ENCODE data around the gene PHETA1.
A peak's percentile ranks its signal among the peaks of the same experiment; 100 is the strongest.

Gene PHETA1

DNA sequence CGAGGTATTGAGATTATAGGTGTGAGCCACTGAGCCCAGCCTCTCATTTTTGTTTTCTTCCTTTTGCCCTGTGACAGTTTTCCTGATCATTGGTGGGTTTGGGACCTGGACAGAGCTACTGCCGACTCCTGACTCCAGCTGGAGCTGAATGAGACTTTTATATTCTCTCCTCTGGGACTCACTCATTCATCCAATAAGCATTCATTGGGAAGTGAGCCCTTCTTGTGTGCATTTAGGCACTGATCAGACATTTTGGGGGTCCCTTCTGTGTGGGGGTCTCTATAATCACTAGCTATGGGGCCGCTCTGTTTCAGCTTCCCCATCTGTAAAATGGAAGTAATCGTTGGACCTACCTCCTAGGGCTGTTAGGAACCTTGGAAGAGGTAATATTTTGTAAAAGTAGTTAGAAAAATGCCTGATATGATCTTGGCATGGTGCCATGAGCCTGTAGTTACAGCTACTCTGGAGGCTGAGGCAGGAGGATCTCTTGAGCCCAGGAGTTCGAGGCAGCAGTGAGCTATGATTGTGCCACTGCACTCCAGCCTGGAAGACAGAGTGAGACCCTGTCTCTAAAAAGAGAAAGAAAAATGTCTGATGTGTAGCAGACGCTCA lies 44.0 kb upstream of the PHETA1 start:
- Histone ChIP-seq H3K4me3 (ENCODE audit: control insufficient read depth in 1 of 7, extremely low read depth in 1 of 7, insufficient read depth in 4 of 7, low read depth in 2 of 7, low read length in 6 of 7) (no peak overlapping the region), H3K27ac (ENCODE audit: insufficient read depth in 1 of 2, low read depth in 1 of 2, low read length in 2 of 2, poor library complexity in 1 of 2, severe bottlenecking in 2 of 2) (peak overlapping the region in 1 of 2 experiments; percentile 79), H3K9me3 (ENCODE audit: control extremely low read depth in 1 of 5, control insufficient read depth in 4 of 5, insufficient read depth in 2 of 5, low read depth in 1 of 5, low read length in 4 of 5) (no peaks in the 10 kb centered on the region), H3K36me3 (ENCODE audit: control insufficient read depth in 4 of 4, insufficient read depth in 4 of 4, low read length in 3 of 4) (peaks cover 0 to 33% (median 8%) of the 10 kb centered on the region in 4 experiments), H3K4me1 (ENCODE audit: control extremely low read depth in 1 of 4, control insufficient read depth in 4 of 4, insufficient read depth in 4 of 4, low read length in 3 of 4) (peaks cover 13 to 74% (median 64%) of the 10 kb centered on the region in 4 experiments), H3K27me3 (replicated peaks in 2 of 5; ENCODE audit: control insufficient read depth in 4 of 5, insufficient read depth in 5 of 5, low read length in 4 of 5) (no peaks in the 10 kb centered on the region)
- POLR2A ChIA-PET = interaction anchor here (0.9 to 2.0 kb wide), 4 partner anchors 21 to 39 kb away, joined by 3 to 6 read pairs (median 4); no protein-coding TSS in a partner anchor
- peak in 1 of 3 donors; percentile 36 for DNase-seq
- CTCF ChIA-PET = interaction anchor here (1.4 to 27.3 kb wide), 7 partner anchors 10 to 43 kb away, joined by 3 to 820 read pairs (median 9); no protein-coding TSS in a partner anchor
- 79% methylated on average over 6 of the region's 6 CpGs for WGBS (ENCODE audit: insufficient coverage)

GRCh38 chr12:111412007-111412829 lies 43.3 kb upstream of the PHETA1 start:
- CTCF ChIA-PET = interaction anchor here (1.2 to 27.3 kb wide), 8 partner anchors 9 to 43 kb away, joined by 3 to 820 read pairs (median 8); no protein-coding TSS in a partner anchor
- Histone ChIP-seq H3K36me3 (ENCODE audit: control insufficient read depth in 4 of 4, insufficient read depth in 4 of 4, low read length in 3 of 4) (peaks cover 0 to 32% (median 4%) of the 10 kb centered on the region in 4 experiments), H3K27me3 (replicated peaks in 2 of 5; ENCODE audit: control insufficient read depth in 4 of 5, insufficient read depth in 5 of 5, low read length in 4 of 5) (no peaks in the 10 kb centered on the region), H3K4me3 (ENCODE audit: control insufficient read depth in 1 of 7, extremely low read depth in 1 of 7, insufficient read depth in 4 of 7, low read depth in 2 of 7, low read length in 6 of 7) (peak overlapping the region in 3 of 7 experiments; percentile 9 to 31 (median 20)), H3K4me1 (ENCODE audit: control extremely low read depth in 1 of 4, control insufficient read depth in 4 of 4, insufficient read depth in 4 of 4, low read length in 3 of 4) (peaks cover 17 to 81% (median 71%) of the 10 kb centered on the region in 4 experiments), H3K27ac (ENCODE audit: insufficient read depth in 1 of 2, low read depth in 1 of 2, low read length in 2 of 2, poor library complexity in 1 of 2, severe bottlenecking in 2 of 2) (peak overlapping the region; percentile 25 to 79), H3K9me3 (ENCODE audit: control extremely low read depth in 1 of 5, control insufficient read depth in 4 of 5, insufficient read depth in 2 of 5, low read depth in 1 of 5, low read length in 4 of 5) (no peaks in the 10 kb centered on the region)
- POLR2A ChIA-PET = interaction anchor here (0.7 to 2.0 kb wide), 4 partner anchors 26 to 221 kb away, joined by 3 to 6 read pairs (median 4); no protein-coding TSS in a partner anchor
- WGBS (ENCODE audit: insufficient coverage) = 29% methylated on average over 14 of the region's 15 CpGs
- DNase-seq = peak in 2 of 3 donors; percentile 48 to 62

GRCh38 chr12:111411185-111411764 lies 42.4 kb upstream of the PHETA1 start:
- ChIA-PET POLR2A (interaction anchor here (0.7 to 2.0 kb wide), 5 partner anchors 27 to 222 kb away, joined by 3 to 6 read pairs (median 4); no protein-coding TSS in a partner anchor), CTCF (interaction anchor here (1.2 to 27.3 kb wide), 6 partner anchors 8 to 42 kb away, joined by 3 to 820 read pairs (median 20); no protein-coding TSS in a partner anchor)
- Histone ChIP-seq H3K4me1 (ENCODE audit: control extremely low read depth in 1 of 4, control insufficient read depth in 4 of 4, insufficient read depth in 4 of 4, low read length in 3 of 4) (peaks cover 17 to 89% (median 81%) of the 10 kb centered on the region in 4 experiments), H3K27me3 (replicated peaks in 2 of 5; ENCODE audit: control insufficient read depth in 4 of 5, insufficient read depth in 5 of 5, low read length in 4 of 5) (no peaks in the 10 kb centered on the region), H3K9me3 (ENCODE audit: control extremely low read depth in 1 of 5, control insufficient read depth in 4 of 5, insufficient read depth in 2 of 5, low read depth in 1 of 5, low read length in 4 of 5) (no peaks in the 10 kb centered on the region), H3K27ac (ENCODE audit: insufficient read depth in 1 of 2, low read depth in 1 of 2, low read length in 2 of 2, poor library complexity in 1 of 2, severe bottlenecking in 2 of 2) (peak overlapping the region in 1 of 2 experiments; percentile 79), H3K4me3 (ENCODE audit: control insufficient read depth in 1 of 7, extremely low read depth in 1 of 7, insufficient read depth in 4 of 7, low read depth in 2 of 7, low read length in 6 of 7) (peak overlapping the region in 1 of 7 experiments; percentile 31), H3K36me3 (ENCODE audit: control insufficient read depth in 4 of 4, insufficient read depth in 4 of 4, low read length in 3 of 4) (peaks cover 0 to 25% (median 3%) of the 10 kb centered on the region in 4 experiments)
- no peak for DNase-seq
- WGBS (ENCODE audit: insufficient coverage) = 78% methylated on average over 6 of the region's 8 CpGs

- Histone ChIP-seq H3K27me3 (replicated peaks in 2 of 5; ENCODE audit: control insufficient read depth in 4 of 5, insufficient read depth in 5 of 5, low read length in 4 of 5) (no peaks in the 10 kb centered on the region), H3K27ac (ENCODE audit: insufficient read depth in 1 of 2, low read depth in 1 of 2, low read length in 2 of 2, poor library complexity in 1 of 2, severe bottlenecking in 2 of 2) (peak overlapping the region; percentile 25 to 79), H3K36me3 (ENCODE audit: control insufficient read depth in 4 of 4, insufficient read depth in 4 of 4, low read length in 3 of 4) (peaks cover 0 to 22% (median 3%) of the 10 kb centered on the region in 4 experiments), H3K9me3 (ENCODE audit: control extremely low read depth in 1 of 5, control insufficient read depth in 4 of 5, insufficient read depth in 2 of 5, low read depth in 1 of 5, low read length in 4 of 5) (no peaks in the 10 kb centered on the region), H3K4me1 (ENCODE audit: control extremely low read depth in 1 of 4, control insufficient read depth in 4 of 4, insufficient read depth in 4 of 4, low read length in 3 of 4) (peaks cover 17 to 91% (median 82%) of the 10 kb centered on the region in 4 experiments), H3K4me3 (ENCODE audit: control insufficient read depth in 1 of 7, extremely low read depth in 1 of 7, insufficient read depth in 4 of 7, low read depth in 2 of 7, low read length in 6 of 7) (peak overlapping the region in 3 of 7 experiments; percentile 51 to 98 (median 56))
- no peak for DNase-seq
- ChIA-PET CTCF (interaction anchor here (1.3 to 27.3 kb wide), 4 partner anchors 13 to 37 kb away, joined by 5 to 820 read pairs (median 112); no protein-coding TSS in a partner anchor), POLR2A (interaction anchor here (0.8 to 2.0 kb wide), 9 partner anchors 14 to 46 kb away, joined by 3 to 8 read pairs (median 4); no protein-coding TSS in a partner anchor)
- WGBS (ENCODE audit: insufficient coverage) = 58% methylated on average over 11 of the region's 12 CpGs
Measured at GRCh38 chr12:111410431-111411184, 41.7 kb upstream of the PHETA1 start.

- peaks cover 17 to 90% (median 83%) of the 10 kb centered on the region in 4 experiments for H3K4me1 ChIP-seq (ENCODE audit: control extremely low read depth in 1 of 4, control insufficient read depth in 4 of 4, insufficient read depth in 4 of 4, low read length in 3 of 4)
- H3K4me3 ChIP-seq (ENCODE audit: control insufficient read depth in 1 of 7, extremely low read depth in 1 of 7, insufficient read depth in 4 of 7, low read depth in 2 of 7, low read length in 6 of 7) = peak overlapping the region in 6 of 7 experiments; percentile 19 to 98 (median 42)
- H3K36me3 ChIP-seq (ENCODE audit: control insufficient read depth in 4 of 4, insufficient read depth in 4 of 4, low read length in 3 of 4) = peaks cover 0 to 18% (median 3%) of the 10 kb centered on the region in 4 experiments
- H3K9me3 ChIP-seq (ENCODE audit: control extremely low read depth in 1 of 5, control insufficient read depth in 4 of 5, insufficient read depth in 2 of 5, low read depth in 1 of 5, low read length in 4 of 5) = no peaks in the 10 kb centered on the region
- peak overlapping the region in 1 of 2 experiments; percentile 79 for H3K27ac ChIP-seq (ENCODE audit: insufficient read depth in 1 of 2, low read depth in 1 of 2, low read length in 2 of 2, poor library complexity in 1 of 2, severe bottlenecking in 2 of 2)
- 15% methylated on average over 14 of the region's 14 CpGs for WGBS (ENCODE audit: insufficient coverage)
- POLR2A ChIA-PET = interaction anchor here (0.6 to 1.7 kb wide), 10 partner anchors 13 to 295 kb away, joined by 3 to 8 read pairs (median 4); no protein-coding TSS in a partner anchor
- DNase-seq = peak in 2 of 3 donors; percentile 76 to 84
- CTCF ChIA-PET = interaction anchor here (1.3 to 27.3 kb wide), 4 partner anchors 13 to 37 kb away, joined by 5 to 820 read pairs (median 102); no protein-coding TSS in a partner anchor
- no peaks in the 10 kb centered on the region for H3K27me3 ChIP-seq (replicated peaks in 2 of 5; ENCODE audit: control insufficient read depth in 4 of 5, insufficient read depth in 5 of 5, low read length in 4 of 5)
Measured at GRCh38 chr12:111409780-111410430, 41.0 kb upstream of the PHETA1 start.
